Heart left ventricle (tissue), 13 donors: ENCODE measurements around the gene DUSP1.

Source experiments
- CTCF ChIP-seq, 12 donors: fragments of 200-600 bp; sonication (generic) in 4 of 12; IDR thresholded peaks; one replicate each; pipeline versions ENCODE4 v1.5.0 to v1.8.0; 2018 to 2022; ENCODE audit warnings: antibody characterized with exemption in 12 of 12, mild to moderate bottlenecking in 5 of 12
- POLR2A ChIP-seq, 2 donors: fragments of 450-650 bp; IDR thresholded peaks; one replicate each; pipeline ENCODE4 v1.6.1; 2017; ENCODE audit warnings: antibody characterized with exemption in 2 of 2, mild to moderate bottlenecking in 2 of 2, moderate library complexity in 2 of 2
- donor health status: ischemic (EF 13 %, LVEDD 7.1; RV severe dilation, severe dysfunction).
- donor health status: DM: no; HTN: yes; CAD: no.
- donor health status: DM: no; HTN: no; CAD: no.
- donor health status: ischemic (EF 25% LVEDD 6.9; RV normal size, moderate dysfunction).
- donor health status: ischemic (EF 25% LVEDD 5.7; RV mildly dilated, moderate dysfunction).
- donor health status: ischemic (EF 35%, LVEDD 5.7; RV mildly dilated, moderate dysfunction).
- donor health status: nonischemic (EF 11% LVEDD 7.7; RV severe dilation, severe dysfunction).
- donor health status: DM: yes; HTN: yes; CAD: no.
- donor health status: PGD.
- donor health status: ischemic (EF 29% LVEDD 5.4; RV normal size, mild dysfunction).
- donor health status: nonischemic (EF 23%, LVEDD 6.1; RV moderate dilation, normal function).

- no peak for TF ChIP-seq CTCF (IDR thresholded peaks at IDR 0.05)
- TF ChIP-seq POLR2A (IDR thresholded peaks at IDR 0.05), result no peak
Measured at GRCh38 chr5:172721455-172722326, 49.3 kb downstream of the DUSP1 start.
